A549 (cell line): ENCODE measurements around the gene HABP2.

ENCODE experiments used
- CEBPB ChIP-seq, 2 experiments: fragments of >200 bp in 1 of 2; sonication (Bioruptor Twin) in 1 of 2; formaldehyde crosslinking in 1 of 2; IDR thresholded peaks; 2 replicates each; pipeline ENCODE4 v1.6.1; 2012 to 2016
- CTCF ChIP-seq: fragments of >200 bp; sonication (Bioruptor Twin); formaldehyde crosslinking; IDR thresholded peaks from 3 replicates; pipeline ENCODE4 v1.5.1; 2016
- MAFK ChIP-seq: fragments of 450-650 bp; IDR thresholded peaks from 2 replicates; pipeline ENCODE4 v1.6.1; 2014; ENCODE audit not compliant: partially characterized antibody
- PHF8 ChIP-seq: fragments of 200-600 bp; sonication (generic); IDR thresholded peaks from 2 replicates; pipeline ENCODE4 v1.6.1; 2016; ENCODE audit warnings: low read depth, mild to moderate bottlenecking, antibody characterized with exemption, moderate library complexity, borderline replicate concordance

- TF ChIP-seq CEBPB (IDR thresholded peaks at IDR 0.05) (no peak), MAFK (no peak), CTCF (no peak), PHF8 (no peak)
Measured at GRCh38 chr10:113529575-113529974, 23.3 kb upstream of the HABP2 start.
